ENCODE measurements around the gene NXN.

GRCh38 chr17:767076-767475 is 212.5 kb downstream of the NXN start:
- TF ChIP-seq CTCF (IDR thresholded peaks at IDR 0.05) (no peak), ZFX (IDR thresholded peaks at IDR 0.05; ENCODE audit: borderline replicate concordance) (no peak)
